Osteocyte (in vitro differentiated cells): Measurements from ENCODE around the gene USP17L21. TPM values are rescaled to one million over a fixed set of nuclear protein-coding genes. Genes with fewer than 3 reads are reported as not detected.
"Not testable (repeated sequence)": the region's sequence is repeated elsewhere in the genome, so short reads cannot be mapped to it uniquely, and the experiment has no call there.

Experiments used
- DNase-seq: peaks from one replicate; pipeline ENCODE4 v3.0.0; 2021; ENCODE audit warnings: mixed read lengths; ENCODE audit not compliant: unreplicated experiment; ENCODE audit errors: extremely low spot score
- H3K27ac Mint-ChIP-seq: one replicate; pipeline ENCODE4 v1.8.0; 2021; ENCODE audit warnings: mild to moderate bottlenecking, mixed read lengths; ENCODE audit not compliant: unreplicated experiment
- H3K27me3 Mint-ChIP-seq: one replicate; pipeline ENCODE4 v1.8.0; 2021; ENCODE audit warnings: mixed read lengths; ENCODE audit not compliant: unreplicated experiment
- H3K36me3 Mint-ChIP-seq: one replicate; pipeline ENCODE4 v1.8.0; 2021; ENCODE audit warnings: mixed read lengths; ENCODE audit not compliant: unreplicated experiment
- H3K4me1 Mint-ChIP-seq: one replicate; pipeline ENCODE4 v1.8.0; 2021; ENCODE audit warnings: mixed read lengths; ENCODE audit not compliant: unreplicated experiment
- H3K4me3 Mint-ChIP-seq: one replicate; pipeline ENCODE4 v1.8.0; 2021; ENCODE audit warnings: mild to moderate bottlenecking, moderate library complexity, mixed read lengths; ENCODE audit not compliant: unreplicated experiment
- H3K9me3 Mint-ChIP-seq: one replicate; pipeline ENCODE4 v1.8.0; 2021; ENCODE audit warnings: mixed read lengths; ENCODE audit not compliant: unreplicated experiment
- total RNA-seq: library from RNA; stranded (reverse); gene quantifications from 2 replicates; pipeline ENCODE4 v1.2.1, GENCODE V29; 2021

USP17L21 gene
- total RNA-seq, 1 donor from 2014 or later = not detected

- H3K9me3 Mint-ChIP-seq = not testable (repeated sequence)
Observed at GRCh38 chr4:9267319-9267718, 4.6 kb downstream of the USP17L21 start, which contains the start of gene USP17L22. Gene USP17L22 (plus strand): TSS chr4:9267619. CDS start chr4:9267619, 0 bp downstream.

GRCh38 chr4:9271719-9272118 lies 9.0 kb downstream of the USP17L21 start:
- H3K27me3 Mint-ChIP-seq, H3K9me3 Mint-ChIP-seq, H3K36me3 Mint-ChIP-seq, H3K27ac Mint-ChIP-seq, H3K4me1 Mint-ChIP-seq, H3K4me3 Mint-ChIP-seq: not testable (repeated sequence)
- DNase-seq = peak; percentile 90

More at GRCh38 chr4:9267319-9267718, 4.6 kb downstream of the USP17L21 start, which contains the start of gene USP17L22:
- not testable (repeated sequence) for DNase-seq, H3K36me3 Mint-ChIP-seq, H3K4me3 Mint-ChIP-seq, H3K27me3 Mint-ChIP-seq, H3K4me1 Mint-ChIP-seq, H3K27ac Mint-ChIP-seq

Other genes starting within 250 kb of the USP17L21 start
- not detected in 2 replicates for gene FAM90A26, start 92.5 kb upstream of the USP17L21 start, total RNA-seq
- gene USP17L10, start 52.2 kb upstream of the USP17L21 start, total RNA-seq = not detected in 2 replicates
- not detected in 2 replicates for gene USP17L11, start 47.5 kb upstream of the USP17L21 start, total RNA-seq
- not detected in 2 replicates for gene USP17L12, start 42.7 kb upstream of the USP17L21 start, total RNA-seq
- gene USP17L13, start 38.0 kb upstream of the USP17L21 start, total RNA-seq = not detected in 2 replicates
- gene USP17L15, start 28.5 kb upstream of the USP17L21 start, total RNA-seq = not detected in 2 replicates
- gene USP17L17, start 19.0 kb upstream of the USP17L21 start, total RNA-seq = not detected in 2 replicates
- gene USP17L18, start 14.2 kb upstream of the USP17L21 start, total RNA-seq = not detected in 2 replicates
- gene USP17L19, start 9.5 kb upstream of the USP17L21 start, total RNA-seq = not detected in 2 replicates
- not detected in 2 replicates for gene USP17L20, start 4.7 kb upstream of the USP17L21 start, total RNA-seq
- not detected in 2 replicates for gene USP17L22, start 4.7 kb downstream of the USP17L21 start, total RNA-seq
- gene USP17L24, start 62.3 kb downstream of the USP17L21 start, total RNA-seq = not detected in 2 replicates
- not detected in 2 replicates for gene USP17L25, start 67.0 kb downstream of the USP17L21 start, total RNA-seq
- gene USP17L26, start 71.8 kb downstream of the USP17L21 start, total RNA-seq = not detected in 2 replicates
- not detected in 2 replicates for gene USP17L5, start 76.5 kb downstream of the USP17L21 start, total RNA-seq
- not detected in 2 replicates for gene USP17L27, start 81.3 kb downstream of the USP17L21 start, total RNA-seq
- gene USP17L28, start 86.0 kb downstream of the USP17L21 start, total RNA-seq = not detected in 2 replicates
- not detected in 2 replicates for gene USP17L29, start 90.8 kb downstream of the USP17L21 start, total RNA-seq
- not detected in 2 replicates for gene USP17L30, start 100.3 kb downstream of the USP17L21 start, total RNA-seq
- gene DEFB131A, start 181.5 kb downstream of the USP17L21 start, total RNA-seq = not detected in 2 replicates